ENCODE results near the gene DCXR.

Gene DCXR

GRCh38 chr17:82036634-82037091, 834 bp downstream of the DCXR start:
- DNase-seq = no peak

GRCh38 chr17:82035956-82036633, 1.4 kb downstream of the DCXR start:
- DNase-seq = no peak

DNA sequence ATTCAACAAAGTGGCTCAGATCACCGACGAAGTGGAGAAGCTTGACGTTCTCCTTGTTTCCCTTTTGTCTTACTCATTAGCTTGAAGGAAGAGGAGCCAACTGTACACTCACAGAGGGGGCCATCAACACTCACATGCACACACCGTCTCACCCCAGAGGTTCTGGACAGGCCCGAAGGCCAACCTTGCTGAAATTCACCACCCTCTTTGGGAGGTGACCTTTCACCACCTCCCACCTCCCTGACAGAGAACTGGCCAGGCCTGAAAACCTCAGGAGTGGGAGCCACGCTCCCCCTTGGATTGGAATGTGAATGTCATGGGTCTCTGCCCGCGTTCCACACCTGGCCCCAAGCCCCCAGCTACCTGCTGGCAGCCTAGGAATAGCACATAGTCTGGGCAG, 2.0 kb downstream of the DCXR start:
- no peak for DNase-seq

DNA sequence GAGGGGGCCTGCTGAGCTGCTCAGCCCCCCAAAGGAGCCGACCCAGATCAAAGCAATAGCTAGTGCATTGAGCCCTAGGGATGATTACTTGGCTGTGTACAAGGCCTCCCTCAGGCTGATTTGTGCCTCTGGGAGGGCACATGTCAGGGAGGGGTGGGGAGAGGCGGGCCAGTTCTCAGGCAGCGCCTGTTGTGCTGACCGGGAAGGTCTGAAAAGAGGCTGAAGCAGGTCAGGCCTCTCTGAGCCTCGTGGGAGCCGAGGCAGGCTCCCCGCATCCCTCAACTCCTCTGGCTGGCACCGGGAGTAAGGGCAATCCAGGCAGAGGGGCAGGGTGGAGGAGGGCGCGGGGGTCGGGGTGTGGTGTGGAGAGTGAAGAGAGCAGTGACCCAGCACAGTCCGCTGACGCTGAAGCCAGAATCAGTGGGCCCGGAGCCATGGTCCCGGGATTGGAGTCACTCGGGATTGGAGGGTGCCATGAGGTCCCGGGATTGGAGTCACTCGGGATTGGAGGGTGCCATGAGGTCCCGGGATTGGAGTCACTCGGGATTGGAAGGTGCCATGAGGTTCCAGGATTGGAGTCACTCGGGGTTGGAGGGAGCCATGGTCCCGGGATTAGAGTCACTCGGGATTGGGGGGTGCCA, 3.0 kb downstream of the DCXR start:
- DNase-seq = no peak

GRCh38 chr17:82033359-82034085, 4.0 kb downstream of the DCXR start:
- no peak for DNase-seq

DNA sequence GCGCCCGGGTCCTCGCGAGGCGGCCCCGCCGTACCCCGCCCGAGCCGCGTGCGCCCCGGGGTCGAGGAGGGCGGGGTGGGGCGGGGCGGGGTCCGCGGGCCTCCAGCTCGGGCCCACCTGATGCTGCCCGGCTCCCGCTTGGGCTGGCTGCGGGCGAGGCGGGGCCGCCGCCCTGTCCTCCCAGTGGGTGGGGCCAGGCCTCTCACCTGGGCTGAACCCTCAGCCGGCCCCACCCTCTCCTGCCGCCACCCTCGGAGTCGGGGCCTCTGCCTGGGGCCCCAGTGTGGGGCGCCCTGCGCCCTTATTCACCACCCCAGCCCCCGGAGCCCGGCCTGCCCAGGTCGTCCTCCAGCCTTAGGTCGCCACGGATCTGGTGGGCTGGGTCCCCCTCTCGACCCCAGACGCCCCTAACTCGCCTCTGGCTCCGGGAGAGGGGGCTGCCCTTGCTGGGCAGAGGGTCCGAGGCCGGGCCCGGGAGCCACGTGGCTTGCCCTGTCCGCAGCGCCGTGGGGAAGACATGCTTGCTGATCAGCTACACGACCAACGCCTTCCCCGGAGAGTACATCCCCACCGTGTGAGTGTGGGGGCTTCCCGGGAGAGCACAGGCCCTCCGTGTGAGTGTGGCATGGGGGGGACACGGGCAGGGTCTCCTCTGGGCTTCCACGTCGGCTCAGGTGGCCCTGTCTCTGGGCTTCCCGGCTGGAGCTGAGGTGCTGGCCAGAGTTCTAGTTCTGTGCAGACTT, 5.4 kb downstream of the DCXR start:
- no peak for DNase-seq

DNA sequence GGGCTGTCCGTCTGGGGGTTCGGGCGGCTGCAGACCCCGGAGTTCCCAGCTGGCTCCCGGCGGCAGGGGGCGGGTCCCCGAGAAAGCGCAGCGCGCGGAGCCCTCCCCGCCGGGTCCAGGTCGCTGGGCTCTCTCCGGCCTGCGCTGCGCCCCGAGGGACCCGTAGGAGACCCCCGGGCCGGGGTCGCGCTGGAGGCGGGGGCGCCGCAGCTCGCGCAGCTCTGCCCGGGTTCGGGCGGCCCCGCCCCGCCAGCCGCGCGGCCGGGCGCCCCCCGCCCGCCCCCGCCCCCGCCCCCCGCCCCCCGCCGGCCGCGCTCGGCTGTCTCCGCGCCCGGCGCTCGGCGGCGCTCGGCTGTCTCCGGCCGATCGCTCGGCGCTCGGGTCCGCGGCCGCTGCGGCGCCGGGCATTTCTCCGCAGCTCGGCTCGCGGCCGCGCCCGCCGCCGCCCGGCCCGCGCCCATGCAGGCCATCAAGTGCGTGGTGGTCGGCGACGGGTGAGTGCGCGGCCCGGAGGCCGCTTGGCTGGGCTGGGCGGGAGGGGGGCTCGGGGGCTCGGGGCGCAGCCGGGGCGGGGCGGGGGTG, 6.1 kb downstream of the DCXR start, which contains the start of gene RAC3:
Gene RAC3, plus strand, starts transcription at position 376 of the 582 bp plus-strand sequence. Its CDS starts 84 bp downstream, at position 460.
- no peak for DNase-seq

DNA sequence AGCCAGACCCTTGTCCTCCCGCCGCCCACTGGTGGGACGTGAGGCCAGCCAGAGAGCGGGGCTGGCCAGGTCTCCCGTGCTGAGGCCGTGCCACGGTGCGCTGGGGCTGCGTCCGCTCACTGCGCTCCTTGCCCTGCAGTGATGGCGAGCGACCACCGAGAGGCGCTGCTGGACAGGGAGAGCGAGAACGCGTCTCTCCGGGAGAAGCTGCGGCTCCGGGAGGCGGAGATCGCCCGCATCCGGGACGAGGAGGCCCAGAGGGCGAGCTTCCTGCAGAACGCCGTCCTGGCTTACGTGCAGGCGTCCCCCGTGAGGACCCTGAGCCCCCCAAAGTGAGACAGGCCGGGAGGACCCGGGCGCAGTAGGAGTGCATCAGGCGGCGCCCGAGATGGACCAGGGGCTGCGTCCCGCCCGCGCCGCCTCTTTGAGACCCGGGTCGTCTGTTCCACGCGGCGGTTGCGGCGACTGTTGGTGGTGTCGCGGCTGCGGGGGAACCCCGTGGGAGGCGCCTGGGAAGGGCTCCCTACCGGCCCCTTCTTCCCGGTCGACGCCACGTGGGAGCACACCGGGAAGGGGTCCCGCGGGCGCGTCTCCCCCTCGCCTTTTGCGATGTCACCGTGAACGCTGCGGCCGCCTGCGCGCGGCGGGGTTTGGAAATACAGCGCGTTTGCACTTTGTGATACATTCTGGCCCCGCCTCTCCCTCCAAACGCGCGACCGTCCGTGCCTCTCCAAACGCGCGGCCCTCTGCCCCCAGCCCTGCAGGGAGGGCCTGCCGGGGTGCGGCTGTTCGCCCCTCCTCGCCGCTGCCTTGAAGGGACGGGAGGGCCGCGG, 6.8 kb downstream of the DCXR start:
- peak; percentile 80 for DNase-seq

DNA sequence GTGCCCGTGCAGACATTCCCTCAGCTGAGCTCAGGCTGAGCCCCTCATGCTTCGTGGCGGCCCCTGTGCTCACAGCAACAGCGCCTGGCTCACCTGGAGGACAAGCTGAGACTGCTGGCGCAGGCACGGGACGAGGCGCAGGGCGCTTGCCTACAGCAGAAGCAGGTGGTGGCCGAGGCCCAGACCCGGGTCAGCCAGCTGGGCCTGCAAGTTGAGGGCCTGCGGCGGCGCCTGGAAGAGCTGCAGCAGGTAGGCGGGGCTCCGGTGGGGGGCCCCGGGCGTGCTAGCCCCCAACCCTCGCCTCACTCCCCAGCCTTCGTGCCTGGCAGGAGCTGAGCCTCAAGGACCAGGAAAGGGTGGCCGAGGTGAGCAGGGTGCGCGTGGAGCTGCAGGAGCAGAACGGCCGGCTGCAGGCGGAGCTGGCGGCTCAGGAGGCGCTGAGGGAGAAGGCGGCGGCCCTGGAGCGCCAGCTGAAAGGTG, 7.5 kb downstream of the DCXR start:
- DNase-seq = no peak

GRCh38 chr17:82029391-82029790, 8.1 kb downstream of the DCXR start:
- DNase-seq = no peak

GRCh38 chr17:82028966-82029365, 8.5 kb downstream of the DCXR start:
- no peak for DNase-seq

- no peak for DNase-seq
Measured at GRCh38 chr17:82028246-82028645, 9.3 kb downstream of the DCXR start.

- no peak for DNase-seq
Measured at GRCh38 chr17:82025401-82026107, 11.9 kb downstream of the DCXR start.

GRCh38 chr17:82024859-82025258, 12.6 kb downstream of the DCXR start:
- no peak for DNase-seq

DNA sequence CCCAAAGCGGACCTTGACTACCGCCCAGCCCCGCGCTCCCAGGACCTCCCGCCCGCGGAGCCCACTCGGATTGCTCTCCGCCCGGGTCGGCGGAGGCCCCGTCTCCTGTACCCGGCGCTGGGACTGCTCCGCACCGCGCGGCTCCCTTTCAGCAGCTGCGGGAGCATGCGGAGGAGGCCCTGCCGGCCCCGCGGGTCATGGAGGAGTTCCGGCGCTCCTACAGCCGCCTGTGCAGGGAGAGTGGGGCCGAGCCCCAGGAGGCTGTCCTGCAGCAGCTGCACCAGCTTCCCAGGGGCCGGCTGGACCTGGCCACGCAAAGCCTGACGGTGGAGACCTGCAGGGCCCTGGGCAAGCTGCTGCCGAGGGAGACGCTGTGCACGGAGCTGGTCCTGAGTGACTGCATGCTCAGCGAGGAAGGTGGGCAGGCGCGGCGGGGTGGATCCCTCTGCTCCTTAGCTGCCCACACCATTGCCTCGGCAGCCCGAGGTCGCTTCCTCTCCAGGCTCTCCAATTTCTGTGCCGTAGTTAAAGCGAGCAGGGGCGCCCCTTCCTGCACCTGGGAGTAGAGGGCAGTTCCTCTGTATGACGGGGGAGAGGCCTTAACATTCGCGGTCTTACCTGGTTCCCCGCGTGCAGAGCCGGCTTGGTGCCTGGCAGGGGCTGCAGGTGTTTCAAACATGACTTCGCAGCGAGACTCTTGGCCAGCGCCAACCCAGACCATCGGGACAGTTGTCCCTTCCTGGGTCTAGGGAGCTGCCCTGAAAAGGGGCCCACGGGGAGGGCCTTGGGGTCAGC, 13.9 kb downstream of the DCXR start:
- DNase-seq = no peak

GRCh38 chr17:82022981-82023446, 14.5 kb downstream of the DCXR start, which contains the start of gene LRRC45:
LRRC45 (plus strand) TSS chr17:82023305; CDS start chr17:82023644, 339 bp downstream.
- DNase-seq = peak; percentile 99

GRCh38 chr17:82022310-82022980, 15.1 kb downstream of the DCXR start, which contains the start of gene CENPX:
CENPX (minus strand) TSS chr17:82022878; CDS start chr17:82022861, 17 bp downstream.
- no peak for DNase-seq

- DNase-seq = no peak
Measured at GRCh38 chr17:82021900-82022309, 15.6 kb downstream of the DCXR start.

Data from T-helper 9 cell (primary cell).